GM18873 (cell line): ENCODE data around the gene DNAJC5.
"Not testable (repeated sequence)": the region's sequence is repeated elsewhere in the genome, so short reads cannot be mapped to it uniquely, and the experiment has no call there.

Experiments
- ATAC-seq: cut with Tn5 transposase; IDR thresholded peaks from one replicate; pipeline ENCODE4 v1.9.1; 2021; ENCODE audit warnings: mild to moderate bottlenecking, moderate library complexity, moderate number of reproducible peaks; ENCODE audit not compliant: unreplicated experiment, low FRiP score

The DNAJC5 gene

GRCh38 chr20:63962426-63963347 is 67.8 kb downstream of the DNAJC5 start:
- ATAC-seq: no peak

- no peak for ATAC-seq
Observed at GRCh38 chr20:63963348-63963741, 68.4 kb downstream of the DNAJC5 start.

- ATAC-seq: no peak
Observed at GRCh38 chr20:63963784-63964301, 68.9 kb downstream of the DNAJC5 start.

GRCh38 chr20:63964412-63964811 is 69.5 kb downstream of the DNAJC5 start:
- no peak for ATAC-seq

- ATAC-seq: no peak
Observed at GRCh38 chr20:63966172-63966943, 71.4 kb downstream of the DNAJC5 start.

GRCh38 chr20:63966944-63967322 is 72.0 kb downstream of the DNAJC5 start:
- no peak for ATAC-seq

- no peak for ATAC-seq
Observed at GRCh38 chr20:63967330-63968135, 72.6 kb downstream of the DNAJC5 start.

DNA sequence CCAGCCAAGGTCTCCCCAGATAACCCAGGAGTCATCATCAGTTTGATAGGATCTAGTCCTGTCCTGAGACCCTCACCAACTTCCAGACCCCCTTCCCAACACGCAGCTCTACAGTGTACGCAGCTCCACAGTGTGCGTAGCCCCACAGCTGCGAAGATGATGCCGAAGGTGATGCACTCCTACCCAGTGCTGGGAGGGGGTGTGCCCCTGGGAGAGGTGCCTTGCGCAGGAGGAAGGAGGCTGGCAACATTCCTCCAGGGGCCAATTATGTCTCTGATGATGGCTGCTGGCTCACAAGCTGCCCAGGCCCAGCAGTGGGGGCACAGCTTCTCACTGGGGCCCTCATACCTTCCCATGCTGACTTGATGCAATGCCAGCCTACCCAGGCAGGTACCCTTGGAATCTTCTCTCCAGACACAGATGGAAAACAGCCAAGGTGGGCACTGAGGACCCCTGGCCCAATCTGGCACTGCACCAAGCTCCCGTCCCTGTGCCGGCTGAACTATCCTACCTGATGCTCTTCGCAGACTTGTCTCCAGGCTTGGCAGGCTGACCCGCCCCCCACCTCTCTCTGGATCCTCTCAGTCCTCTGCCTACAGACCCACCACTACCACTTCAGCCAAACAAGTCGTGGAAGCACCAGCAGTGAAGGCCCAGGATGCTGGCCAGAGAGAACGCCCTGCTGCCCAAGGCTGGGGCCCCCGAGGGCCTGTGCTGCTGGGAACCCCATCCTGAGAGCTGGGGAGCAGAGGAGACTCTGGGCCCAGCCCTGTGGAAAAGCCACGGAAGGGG is 73.4 kb downstream of the DNAJC5 start:
- ATAC-seq: no peak

GRCh38 chr20:63968928-63969760 is 74.2 kb downstream of the DNAJC5 start:
- no peak for ATAC-seq

GRCh38 chr20:63969838-63970713 is 75.2 kb downstream of the DNAJC5 start, which contains the start of gene ZNF512B:
TSS of gene ZNF512B (minus strand) at chr20:63969930. CDS start at chr20:63967950, 1,980 bp downstream.
- ATAC-seq: no peak

- no peak for ATAC-seq
Observed at GRCh38 chr20:63970714-63971431, 75.9 kb downstream of the DNAJC5 start.

- not testable (repeated sequence) for ATAC-seq
Observed at GRCh38 chr20:63971960-63972311, 77.0 kb downstream of the DNAJC5 start.

DNA sequence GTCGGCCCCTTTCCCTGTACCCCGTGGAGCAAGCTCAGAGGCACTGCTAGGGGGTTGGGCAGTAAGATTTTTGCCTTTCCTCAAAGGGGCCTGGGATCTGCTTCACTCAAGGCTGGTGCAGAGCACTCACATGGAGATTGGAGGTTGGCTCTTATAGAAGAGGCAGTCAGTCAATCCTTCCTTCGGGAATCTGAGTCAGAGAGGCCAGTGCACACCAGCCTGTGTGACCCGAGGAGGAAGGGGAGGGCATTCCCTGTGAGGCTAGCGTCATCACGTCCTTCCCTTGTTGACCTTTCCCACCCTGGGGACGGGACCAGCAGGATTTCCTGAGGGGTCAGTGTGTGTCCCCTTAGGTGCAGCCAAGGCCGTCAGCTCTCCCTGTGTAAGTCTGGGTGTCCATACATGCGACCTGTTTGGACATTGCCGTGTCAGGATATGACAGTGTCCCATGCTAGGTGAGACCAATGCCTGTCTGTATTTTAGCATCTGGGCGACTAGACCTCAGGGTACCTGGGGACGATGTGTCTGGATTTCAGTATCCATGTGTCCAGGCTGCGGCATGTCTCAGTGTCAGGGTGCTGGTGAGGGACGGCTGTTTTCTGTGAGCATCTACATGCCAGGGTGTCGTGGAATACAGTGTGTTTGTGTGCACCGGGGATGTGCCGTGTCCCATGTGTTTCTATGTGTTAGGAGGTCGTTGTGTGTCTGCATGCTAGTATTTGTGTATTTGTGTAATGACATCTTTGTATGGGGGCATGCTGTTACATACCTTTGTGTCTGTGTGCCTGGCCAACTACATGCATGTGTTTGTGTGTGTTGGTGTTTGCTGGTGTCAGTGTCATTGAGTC is 77.6 kb downstream of the DNAJC5 start:
- ATAC-seq: no peak

DNA sequence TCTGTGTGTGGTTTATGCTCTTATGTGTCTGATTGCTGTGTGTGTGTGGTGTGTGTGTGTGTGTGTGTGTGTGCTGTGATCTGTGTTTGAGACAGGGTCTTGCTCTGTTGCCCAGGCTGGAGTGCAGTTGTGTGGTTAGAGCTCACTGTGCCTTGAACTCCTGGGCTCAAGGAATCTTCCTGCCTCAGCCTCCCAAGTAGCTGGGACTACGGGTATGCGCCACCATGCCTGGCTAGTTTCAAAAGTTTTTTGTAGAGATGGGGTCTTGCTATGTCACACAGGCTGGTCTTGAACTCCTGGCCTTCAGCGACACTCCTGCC is 78.2 kb downstream of the DNAJC5 start:
- no peak for ATAC-seq

DNA sequence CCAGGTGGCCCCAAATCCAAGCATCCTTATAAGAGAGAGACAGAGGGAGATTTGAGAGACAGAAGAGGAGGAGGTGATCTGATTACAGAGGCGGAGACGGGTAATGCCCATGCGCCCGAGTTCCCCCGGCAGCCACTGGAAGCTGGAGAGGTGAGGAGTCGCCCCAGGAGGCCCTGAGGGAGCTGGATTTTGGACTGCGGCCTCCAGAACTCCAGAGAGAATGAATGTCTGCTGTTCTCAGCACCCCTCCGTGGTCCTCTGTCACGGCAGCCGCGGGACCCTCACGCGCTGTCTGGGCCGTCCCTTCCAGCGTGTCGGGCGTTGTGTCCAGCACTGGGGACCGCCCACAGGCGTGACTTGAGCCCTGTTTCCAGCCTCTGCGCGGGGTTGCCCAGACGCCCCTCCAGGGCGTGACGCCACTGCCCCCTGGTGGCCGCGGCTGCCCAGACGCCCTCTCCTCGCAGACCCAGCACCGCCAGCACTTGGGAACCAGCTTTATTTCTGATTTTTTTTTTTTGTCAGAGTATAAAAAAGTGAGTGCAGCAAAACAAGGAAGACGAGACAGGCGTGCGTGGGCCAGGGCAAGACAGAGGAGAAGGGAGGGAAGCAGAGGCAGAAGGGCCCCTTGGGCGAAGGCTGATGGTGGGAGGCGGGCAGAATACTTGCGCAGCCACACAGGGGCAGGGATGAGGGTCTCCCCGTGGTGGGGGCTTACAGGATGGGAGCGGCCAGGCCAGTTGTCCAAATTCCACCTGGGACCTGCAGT is 78.9 kb downstream of the DNAJC5 start:
- ATAC-seq: no peak
